ENCODE data around the gene IP6K3.

DNA sequence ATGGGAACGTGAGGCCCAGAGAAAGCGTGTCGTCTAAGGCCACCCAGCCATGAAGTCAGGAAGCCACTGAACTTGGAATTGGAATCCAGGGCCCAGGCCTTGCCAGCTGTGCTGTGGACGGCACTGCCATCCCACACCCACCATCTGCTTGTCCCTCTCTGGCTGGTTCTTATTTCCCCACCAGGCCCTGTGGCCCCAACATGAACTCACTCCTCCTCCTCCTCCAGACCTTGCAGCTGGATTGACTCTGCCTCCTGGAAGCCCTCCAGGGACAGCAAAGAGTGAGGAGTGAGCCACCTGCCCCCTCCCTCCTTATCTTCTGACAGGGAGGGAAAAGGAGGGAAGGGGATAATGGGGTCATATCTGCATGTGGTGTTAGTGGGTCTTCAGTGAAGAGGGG is 16.0 kb upstream of the IP6K3 start:
- TF ChIP-seq, protein P1, sequence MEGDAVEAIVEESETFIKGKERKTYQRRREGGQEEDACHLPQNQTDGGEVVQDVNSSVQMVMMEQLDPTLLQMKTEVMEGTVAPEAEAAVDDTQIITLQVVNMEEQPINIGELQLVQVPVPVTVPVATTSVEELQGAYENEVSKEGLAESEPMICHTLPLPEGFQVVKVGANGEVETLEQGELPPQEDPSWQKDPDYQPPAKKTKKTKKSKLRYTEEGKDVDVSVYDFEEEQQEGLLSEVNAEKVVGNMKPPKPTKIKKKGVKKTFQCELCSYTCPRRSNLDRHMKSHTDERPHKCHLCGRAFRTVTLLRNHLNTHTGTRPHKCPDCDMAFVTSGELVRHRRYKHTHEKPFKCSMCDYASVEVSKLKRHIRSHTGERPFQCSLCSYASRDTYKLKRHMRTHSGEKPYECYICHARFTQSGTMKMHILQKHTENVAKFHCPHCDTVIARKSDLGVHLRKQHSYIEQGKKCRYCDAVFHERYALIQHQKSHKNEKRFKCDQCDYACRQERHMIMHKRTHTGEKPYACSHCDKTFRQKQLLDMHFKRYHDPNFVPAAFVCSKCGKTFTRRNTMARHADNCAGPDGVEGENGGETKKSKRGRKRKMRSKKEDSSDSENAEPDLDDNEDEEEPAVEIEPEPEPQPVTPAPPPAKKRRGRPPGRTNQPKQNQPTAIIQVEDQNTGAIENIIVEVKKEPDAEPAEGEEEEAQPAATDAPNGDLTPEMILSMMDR (IDR thresholded peaks at IDR 0.05), result no peak
- no peak for TF ChIP-seq POLR2AphosphoS5 (IDR thresholded peaks at IDR 0.05; ENCODE audit: low read depth, low read length)
- TF ChIP-seq RXRA (IDR thresholded peaks at IDR 0.05; ENCODE audit: borderline replicate concordance, low read depth), result no peak
- no peak for TF ChIP-seq RAD21 (IDR thresholded peaks at IDR 0.05; ENCODE audit: low read length)
- TF ChIP-seq TCF12 (IDR thresholded peaks at IDR 0.05), result no peak
- TF ChIP-seq, protein P2, sequence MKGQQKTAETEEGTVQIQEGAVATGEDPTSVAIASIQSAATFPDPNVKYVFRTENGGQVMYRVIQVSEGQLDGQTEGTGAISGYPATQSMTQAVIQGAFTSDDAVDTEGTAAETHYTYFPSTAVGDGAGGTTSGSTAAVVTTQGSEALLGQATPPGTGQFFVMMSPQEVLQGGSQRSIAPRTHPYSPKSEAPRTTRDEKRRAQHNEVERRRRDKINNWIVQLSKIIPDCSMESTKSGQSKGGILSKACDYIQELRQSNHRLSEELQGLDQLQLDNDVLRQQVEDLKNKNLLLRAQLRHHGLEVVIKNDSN (IDR thresholded peaks at IDR 0.05; ENCODE audit: borderline replicate concordance, low read depth), result no peak

All from SK-N-SH (cell line).